CD14-positive monocyte (primary cell): Measurements from ENCODE around the gene CA7. TPM values are rescaled to one million over a fixed set of nuclear protein-coding genes. Genes with fewer than 3 reads are reported as not detected.

Source experiments
- DNase-seq, 3 donors: peaks; one replicate each; pipeline ENCODE4 v3.0.0-alpha.2; 2011 to 2022
- H2AFZ ChIP-seq: 2 replicates; pipeline ENCODE4 v1.6.0; 2012; ENCODE audit warnings: mild to moderate bottlenecking, low read depth, low read length, inconsistent platforms; ENCODE audit not compliant: insufficient read depth, poor library complexity, severe bottlenecking
- H3K27ac ChIP-seq, 2 donors: 1 replicate in 1 of 2; 2 replicates in 1 of 2; pipeline ENCODE4 v1.5.1; 2012 to 2013; ENCODE audit warnings: low read length in 2 of 2, control low read depth in 1 of 2, inconsistent platforms in 1 of 2, low read depth in 1 of 2, mild to moderate bottlenecking in 1 of 2
- H3K27me3 ChIP-seq, 2 donors: one replicate each; pipeline versions ENCODE4 v1.6.0 to v1.6.1; 2011 to 2013; ENCODE audit warnings: low read length in 2 of 2; ENCODE audit not compliant: control insufficient read depth in 2 of 2, insufficient read depth in 2 of 2
- H3K36me3 ChIP-seq, 2 donors: replicated peaks in 1 of 2; 1 replicate in 1 of 2; 2 replicates in 1 of 2; pipeline versions ENCODE4 v1.5.1 to v1.6.1; 2012 to 2013; ENCODE audit warnings: low read length in 2 of 2, control low read depth in 1 of 2, inconsistent platforms in 1 of 2, mild to moderate bottlenecking in 1 of 2; ENCODE audit not compliant: insufficient read depth in 2 of 2, control insufficient read depth in 1 of 2
- H3K4me1 ChIP-seq, 2 donors: 1 replicate in 1 of 2; 2 replicates in 1 of 2; pipeline versions ENCODE4 v1.5.1 to v1.6.1; 2012 to 2013; ENCODE audit warnings: low read length in 2 of 2, control low read depth in 1 of 2, inconsistent platforms in 1 of 2, mild to moderate bottlenecking in 1 of 2, moderate library complexity in 1 of 2; ENCODE audit not compliant: insufficient read depth in 2 of 2, control insufficient read depth in 1 of 2
- H3K4me2 ChIP-seq: replicated peaks from 2 replicates; pipeline ENCODE3; 2012; ENCODE audit warnings: low read length, moderate library complexity, mild to moderate bottlenecking; ENCODE audit not compliant: poor library complexity, severe bottlenecking; ENCODE audit errors: extremely low read depth
- H3K4me3 ChIP-seq, 3 experiments: fragments of 200-600 bp in 1 of 3; sonication (generic) in 1 of 3; replicated peaks in 1 of 3; 1 replicate in 2 of 3; 2 replicates in 1 of 3; pipeline ENCODE4 v1.5.1; 2011 to 2013; ENCODE audit warnings: low read length in 3 of 3, mild to moderate bottlenecking in 3 of 3, control low read depth in 2 of 3, low read depth in 2 of 3, inconsistent platforms in 1 of 3, moderate library complexity in 1 of 3
- H3K79me2 ChIP-seq: 2 replicates; pipeline ENCODE4 v1.6.0; 2012; ENCODE audit warnings: mild to moderate bottlenecking, control low read depth, inconsistent platforms, low read length, moderate library complexity; ENCODE audit not compliant: insufficient read depth
- H3K9ac ChIP-seq: 2 replicates; pipeline ENCODE4 v1.6.0; 2017; ENCODE audit warnings: low read length, mild to moderate bottlenecking; ENCODE audit not compliant: insufficient read depth, poor library complexity, severe bottlenecking
- H3K9me3 ChIP-seq, 2 donors: replicated peaks in 1 of 2; 1 replicate in 1 of 2; 2 replicates in 1 of 2; pipeline versions ENCODE4 v1.5.1 to v1.6.1; 2012 to 2013; ENCODE audit warnings: low read length in 2 of 2, control low read depth in 1 of 2; ENCODE audit not compliant: control insufficient read depth in 1 of 2, insufficient read depth in 1 of 2
- H4K20me1 ChIP-seq: 2 replicates; pipeline ENCODE4 v1.6.0; 2012; ENCODE audit warnings: mild to moderate bottlenecking, low read length, control low read depth, moderate library complexity; ENCODE audit not compliant: insufficient read depth
- H3K27ac Mint-ChIP-seq, 7 donors: one replicate each; pipeline ENCODE4 v1.8.0; 2020; ENCODE audit warnings: mild to moderate bottlenecking in 7 of 7, mixed read lengths in 7 of 7, moderate library complexity in 6 of 7, inconsistent platforms in 2 of 7
- H3K27me3 Mint-ChIP-seq, 3 donors: one replicate each; pipeline ENCODE4 v1.8.0; 2021 to 2022; ENCODE audit warnings: low read depth in 3 of 3, mild to moderate bottlenecking in 3 of 3, mixed read lengths in 3 of 3, moderate library complexity in 3 of 3, inconsistent platforms in 1 of 3
- H3K36me3 Mint-ChIP-seq, 2 donors: one replicate each; pipeline ENCODE4 v1.8.0; 2020; ENCODE audit warnings: mixed read lengths in 2 of 2, inconsistent platforms in 1 of 2, mild to moderate bottlenecking in 1 of 2
- H3K4me1 Mint-ChIP-seq: one replicate; pipeline ENCODE4 v1.8.0; 2020; ENCODE audit warnings: mild to moderate bottlenecking, mixed read lengths
- H3K4me3 Mint-ChIP-seq, 2 donors: one replicate each; pipeline ENCODE4 v1.8.0; 2020; ENCODE audit warnings: mild to moderate bottlenecking in 2 of 2, mixed read lengths in 2 of 2, moderate library complexity in 1 of 2
- H3K9me3 Mint-ChIP-seq, 7 donors: one replicate each; pipeline ENCODE4 v1.8.0; 2020 to 2022; ENCODE audit warnings: mixed read lengths in 7 of 7, mild to moderate bottlenecking in 6 of 7, moderate library complexity in 6 of 7, inconsistent platforms in 2 of 7
- WGBS: methylation state at CpG from one replicate; pipeline ENCODE4 v1.1.5; 2013; ENCODE audit warnings: missing lambda C conversion rate; ENCODE audit not compliant: insufficient coverage; 5-methylcytosine and 5-hydroxymethylcytosine counted together
- intact Hi-C, 2 donors: fragments of 100-400 bp; cut with micrococcal nuclease; formaldehyde crosslinking; loops; one replicate each; pipeline versions ENCODE4 v1.15.0 to v1.15.1; 2023
- polyA plus RNA-seq, 3 donors: library from polyadenylated mRNA; depleted of rRNA in 1 of 3; unstranded in 2 of 3; stranded (reverse) in 1 of 3; fragments of 300-500 nt in 2 of 3; fragments of >200 nt in 1 of 3; fragmentation: Illumina TruSeq in 2 of 3; gene quantifications; 1 replicate in 2 of 3; 2 replicates in 1 of 3; pipeline ENCODE4 v1.2.3, GENCODE V29; 2012 to 2021
- TF ChIP-seq, protein P1 (sequence below): fragments of 200-600 bp; IDR thresholded peaks from one replicate; pipeline ENCODE4 v1.8.0; 2022; ENCODE audit warnings: antibody characterized with exemption, mild to moderate bottlenecking

CA7 gene
- polyA plus RNA-seq, 3 donors: not detected

GRCh38 chr16:66848172-66848571, 4.0 kb downstream of the CA7 start:
- no peak overlapping the region for H3K9ac ChIP-seq
- no peak for DNase-seq

GRCh38 chr16:66849021-66849420, 4.8 kb downstream of the CA7 start:
- no peak overlapping the region for H3K4me2 ChIP-seq
- WGBS: no CpG with 5 or more reads among the region's 2 CpGs
- H3K27me3 ChIP-seq: peaks cover 16 to 54% of the 10 kb centered on the region in 2 donors
- intact Hi-C loops: no loop called here
- H3K4me3 ChIP-seq: no peak overlapping the region
- TF ChIP-seq, protein P1, sequence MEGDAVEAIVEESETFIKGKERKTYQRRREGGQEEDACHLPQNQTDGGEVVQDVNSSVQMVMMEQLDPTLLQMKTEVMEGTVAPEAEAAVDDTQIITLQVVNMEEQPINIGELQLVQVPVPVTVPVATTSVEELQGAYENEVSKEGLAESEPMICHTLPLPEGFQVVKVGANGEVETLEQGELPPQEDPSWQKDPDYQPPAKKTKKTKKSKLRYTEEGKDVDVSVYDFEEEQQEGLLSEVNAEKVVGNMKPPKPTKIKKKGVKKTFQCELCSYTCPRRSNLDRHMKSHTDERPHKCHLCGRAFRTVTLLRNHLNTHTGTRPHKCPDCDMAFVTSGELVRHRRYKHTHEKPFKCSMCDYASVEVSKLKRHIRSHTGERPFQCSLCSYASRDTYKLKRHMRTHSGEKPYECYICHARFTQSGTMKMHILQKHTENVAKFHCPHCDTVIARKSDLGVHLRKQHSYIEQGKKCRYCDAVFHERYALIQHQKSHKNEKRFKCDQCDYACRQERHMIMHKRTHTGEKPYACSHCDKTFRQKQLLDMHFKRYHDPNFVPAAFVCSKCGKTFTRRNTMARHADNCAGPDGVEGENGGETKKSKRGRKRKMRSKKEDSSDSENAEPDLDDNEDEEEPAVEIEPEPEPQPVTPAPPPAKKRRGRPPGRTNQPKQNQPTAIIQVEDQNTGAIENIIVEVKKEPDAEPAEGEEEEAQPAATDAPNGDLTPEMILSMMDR: no peak
- peaks cover 13 to 21% of the 10 kb centered on the region in 2 donors for H3K4me1 ChIP-seq
- H3K9me3 ChIP-seq: peaks cover 0 to 11% of the 10 kb centered on the region in 2 donors
- no peaks in the 10 kb centered on the region for H3K79me2 ChIP-seq
- DNase-seq: no peak
- Mint-ChIP-seq H3K9me3 (peaks cover 0 to 11% (median 2%) of the 10 kb centered on the region in 7 donors), H3K36me3 (peaks cover 0 to 5% of the 10 kb centered on the region in 2 donors), H3K27me3 (peaks cover 49 to 91% (median 66%) of the 10 kb centered on the region in 3 donors), H3K4me1 (peaks cover 24% of the 10 kb centered on the region), H3K4me3 (no peak overlapping the region), H3K27ac (no peak overlapping the region)
- no peaks in the 10 kb centered on the region for H4K20me1 ChIP-seq
- no peak overlapping the region for H3K27ac ChIP-seq
- H2AFZ ChIP-seq: no peak overlapping the region
- H3K36me3 ChIP-seq: no peaks in the 10 kb centered on the region
- H3K9ac ChIP-seq: no peak overlapping the region

More at GRCh38 chr16:66848172-66848571, 4.0 kb downstream of the CA7 start:
- Histone ChIP-seq H3K9me3 (peaks cover 0 to 14% of the 10 kb centered on the region in 2 donors), H4K20me1 (no peaks in the 10 kb centered on the region), H3K27me3 (peaks cover 22 to 59% of the 10 kb centered on the region in 2 donors), H3K79me2 (no peaks in the 10 kb centered on the region), H3K4me3 (no peak overlapping the region), H3K4me2 (no peak overlapping the region), H3K4me1 (peaks cover 13 to 18% of the 10 kb centered on the region in 2 donors), H3K27ac (no peak overlapping the region), H2AFZ (no peak overlapping the region), H3K36me3 (no peaks in the 10 kb centered on the region)
- H3K27me3 Mint-ChIP-seq: peaks cover 57 to 91% (median 74%) of the 10 kb centered on the region in 3 donors
- H3K36me3 Mint-ChIP-seq: peaks cover 0 to 9% of the 10 kb centered on the region in 2 donors
- TF ChIP-seq, protein P1: no peak
- no peak overlapping the region for H3K4me3 Mint-ChIP-seq
- H3K9me3 Mint-ChIP-seq: peaks cover 0 to 11% (median 3%) of the 10 kb centered on the region in 7 donors
- intact Hi-C loops: no loop called here
- no peak overlapping the region for H3K27ac Mint-ChIP-seq
- 100% methylated on average over 1 of the region's 2 CpGs for WGBS
- H3K4me1 Mint-ChIP-seq: peaks cover 24% of the 10 kb centered on the region
